Testis (tissue), 2 donors: ENCODE data around the gene SFMBT1.

Source experiments
- POLR2A ChIP-seq: fragments of 450-650 bp; IDR thresholded peaks from one replicate; pipeline ENCODE4 v1.6.1; 2017; ENCODE audit warnings: antibody characterized with exemption, mild to moderate bottlenecking, moderate library complexity
- TF ChIP-seq, protein P1 (sequence below), 3 experiments: fragments of 450-650 bp in 2 of 3; fragments of 200-600 bp in 1 of 3; sonication (generic) in 1 of 3; IDR thresholded peaks; one replicate each; pipeline ENCODE4 v1.5.1; 2016 to 2019; ENCODE audit warnings: antibody characterized with exemption in 3 of 3, mild to moderate bottlenecking in 2 of 3, moderate library complexity in 1 of 3

DNA sequence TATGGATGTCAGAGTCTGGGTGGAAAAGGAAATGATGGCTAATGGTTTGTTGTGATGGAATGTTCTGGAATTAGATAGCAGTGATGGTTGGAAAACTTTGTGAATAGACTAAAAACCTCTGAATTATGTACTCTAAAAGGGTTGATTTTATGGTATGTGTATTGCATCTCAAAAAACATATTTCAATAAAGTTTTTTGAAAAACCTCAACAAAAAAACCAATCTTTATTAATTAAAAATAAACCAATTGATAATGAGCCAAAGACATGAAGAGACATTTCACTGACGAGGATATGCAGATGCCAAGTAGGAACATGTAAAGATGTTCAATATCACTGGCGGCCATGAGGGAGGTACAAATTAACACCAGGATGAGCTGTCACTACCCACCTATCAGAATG lies 78.5 kb downstream of the SFMBT1 start:
- TF ChIP-seq, protein P1, sequence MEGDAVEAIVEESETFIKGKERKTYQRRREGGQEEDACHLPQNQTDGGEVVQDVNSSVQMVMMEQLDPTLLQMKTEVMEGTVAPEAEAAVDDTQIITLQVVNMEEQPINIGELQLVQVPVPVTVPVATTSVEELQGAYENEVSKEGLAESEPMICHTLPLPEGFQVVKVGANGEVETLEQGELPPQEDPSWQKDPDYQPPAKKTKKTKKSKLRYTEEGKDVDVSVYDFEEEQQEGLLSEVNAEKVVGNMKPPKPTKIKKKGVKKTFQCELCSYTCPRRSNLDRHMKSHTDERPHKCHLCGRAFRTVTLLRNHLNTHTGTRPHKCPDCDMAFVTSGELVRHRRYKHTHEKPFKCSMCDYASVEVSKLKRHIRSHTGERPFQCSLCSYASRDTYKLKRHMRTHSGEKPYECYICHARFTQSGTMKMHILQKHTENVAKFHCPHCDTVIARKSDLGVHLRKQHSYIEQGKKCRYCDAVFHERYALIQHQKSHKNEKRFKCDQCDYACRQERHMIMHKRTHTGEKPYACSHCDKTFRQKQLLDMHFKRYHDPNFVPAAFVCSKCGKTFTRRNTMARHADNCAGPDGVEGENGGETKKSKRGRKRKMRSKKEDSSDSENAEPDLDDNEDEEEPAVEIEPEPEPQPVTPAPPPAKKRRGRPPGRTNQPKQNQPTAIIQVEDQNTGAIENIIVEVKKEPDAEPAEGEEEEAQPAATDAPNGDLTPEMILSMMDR (IDR thresholded peaks at IDR 0.05), result no peak
- no peak for TF ChIP-seq POLR2A
